Fibroblast of pulmonary artery (primary cell): ENCODE measurements around the gene KIF26B.

Experiments
- DNase-seq: peaks from one replicate; pipeline ENCODE4 v3.0.0-alpha.2; 2010; ENCODE audit warnings: low read depth
- H3K4me3 ChIP-seq: replicated peaks from 2 replicates; pipeline ENCODE4 v1.5.1; 2011; ENCODE audit warnings: low read depth, mild to moderate bottlenecking, control low read depth, low read length, moderate library complexity
- CTCF ChIP-seq: IDR thresholded peaks from 2 replicates; pipeline ENCODE4 v1.5.1; 2011; ENCODE audit warnings: mild to moderate bottlenecking, control low read depth, low read length, inconsistent platforms; ENCODE audit errors: missing control alignments

The KIF26B gene

GRCh38 chr1:245388687-245389086 is 233.9 kb downstream of the KIF26B start:
- no peak overlapping the region for H3K4me3 ChIP-seq
- no peak for TF ChIP-seq CTCF

GRCh38 chr1:245389873-245390272 is 235.1 kb downstream of the KIF26B start:
- H3K4me3 ChIP-seq, result no peak overlapping the region
- no peak for DNase-seq
- no peak for TF ChIP-seq CTCF

More at GRCh38 chr1:245388687-245389086, 233.9 kb downstream of the KIF26B start:
- no peak for DNase-seq

DNA sequence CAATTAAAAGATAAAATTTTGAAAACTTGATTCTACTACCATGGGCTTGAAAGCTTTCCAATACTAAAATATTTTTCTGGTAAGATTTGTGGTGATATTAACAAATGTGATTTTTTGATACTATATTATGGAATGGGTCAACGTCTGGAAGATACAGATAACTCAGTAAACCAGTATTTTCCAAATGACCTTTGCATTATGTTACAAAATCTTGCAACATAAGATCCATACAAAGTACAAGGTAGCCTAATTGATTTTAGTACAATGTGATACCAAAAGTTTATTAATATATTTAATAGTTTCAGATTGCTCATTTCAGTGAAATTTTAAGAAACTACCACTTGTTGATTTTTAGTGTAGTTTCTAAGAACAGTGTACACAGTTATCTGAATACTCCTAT is 236.2 kb downstream of the KIF26B start:
- H3K4me3 ChIP-seq, result no peak overlapping the region
- no peak for DNase-seq
- no peak for TF ChIP-seq CTCF

GRCh38 chr1:245393694-245394093 is 238.9 kb downstream of the KIF26B start:
- TF ChIP-seq CTCF, result no peak
- DNase-seq, result no peak
- H3K4me3 ChIP-seq, result no peak overlapping the region

GRCh38 chr1:245395680-245396079 is 240.9 kb downstream of the KIF26B start:
- DNase-seq, result no peak
- H3K4me3 ChIP-seq, result no peak overlapping the region
- no peak for TF ChIP-seq CTCF

DNA sequence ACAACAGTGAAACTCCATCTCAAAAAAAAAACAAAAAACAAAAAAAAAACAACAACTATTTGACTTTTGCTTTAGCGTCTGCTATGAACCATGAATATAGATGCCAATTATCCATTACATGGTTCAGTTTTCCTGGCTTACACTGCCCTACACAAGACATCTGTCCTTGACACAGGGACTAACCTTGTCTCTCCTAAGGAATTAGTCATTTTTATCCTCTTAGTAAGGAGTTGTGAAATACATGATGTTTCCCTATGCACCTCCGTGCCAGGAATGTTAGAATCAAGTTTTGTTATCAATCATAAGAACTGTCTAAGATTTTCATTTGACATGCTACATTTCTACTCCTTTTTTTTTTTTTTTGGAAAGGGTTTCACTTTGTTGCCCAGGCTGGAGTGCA is 241.8 kb downstream of the KIF26B start:
- TF ChIP-seq CTCF, result no peak
- peak; percentile 19 for DNase-seq
- no peak overlapping the region for H3K4me3 ChIP-seq

GRCh38 chr1:245397771-245398170 is 243.0 kb downstream of the KIF26B start:
- H3K4me3 ChIP-seq, result no peak overlapping the region
- no peak for DNase-seq
- TF ChIP-seq CTCF, result no peak
